Tibial artery (tissue), 4 donors: ENCODE results near the gene SMCO4.
"Not testable (repeated sequence)": the region's sequence is repeated elsewhere in the genome, so short reads cannot be mapped to it uniquely, and the experiment has no call there.

ENCODE experiments used
- DNase-seq, 2 donors: peaks; one replicate each; pipeline ENCODE4 v3.0.0-alpha.2; 2019
- H3K27ac ChIP-seq, 2 donors: fragments of 200-600 bp; sonication (generic) in 1 of 2; 1 replicate in 1 of 2; 2 replicates in 1 of 2; pipeline ENCODE4 v1.5.1; 2018 to 2019; ENCODE audit warnings: mild to moderate bottlenecking in 1 of 2
- H3K27me3 ChIP-seq, 2 donors: fragments of 200-600 bp; sonication (generic) in 1 of 2; one replicate each; pipeline versions ENCODE4 v1.5.1 to v1.6.0; 2016 to 2019
- H3K36me3 ChIP-seq, 3 donors: fragments of 200-600 bp; sonication (generic) in 2 of 3; one replicate each; pipeline ENCODE4 v1.5.1; 2016 to 2019; ENCODE audit warnings: mild to moderate bottlenecking in 2 of 3
- H3K4me1 ChIP-seq, 4 donors: fragments of 200-600 bp; sonication (generic) in 2 of 4; 1 replicate in 3 of 4; 2 replicates in 1 of 4; pipeline ENCODE4 v1.5.1; 2016 to 2019
- H3K4me3 ChIP-seq, 2 donors: fragments of 200-600 bp; sonication (generic) in 1 of 2; 1 replicate in 1 of 2; 2 replicates in 1 of 2; pipeline ENCODE4 v1.5.1; 2018 to 2019; ENCODE audit warnings: mild to moderate bottlenecking in 2 of 2
- H3K9me3 ChIP-seq, 3 donors: fragments of 200-600 bp; sonication (generic) in 1 of 3; one replicate each; pipeline ENCODE4 v1.5.1; 2016 to 2019
- intact Hi-C: fragments of 100-400 bp; cut with DNase I; formaldehyde crosslinking; loops from one replicate; pipeline ENCODE4 v1.15.0; 2023; ENCODE audit warnings: low total_unique reads
- TF ChIP-seq, protein P1 (sequence below), 2 experiments: fragments of 200-600 bp in 1 of 2; fragments of 450-650 bp in 1 of 2; IDR thresholded peaks; one replicate each; pipeline ENCODE4 v1.5.1; 2017 to 2019; ENCODE audit warnings: antibody characterized with exemption in 2 of 2, mild to moderate bottlenecking in 1 of 2, moderate library complexity in 1 of 2

The SMCO4 gene

DNA sequence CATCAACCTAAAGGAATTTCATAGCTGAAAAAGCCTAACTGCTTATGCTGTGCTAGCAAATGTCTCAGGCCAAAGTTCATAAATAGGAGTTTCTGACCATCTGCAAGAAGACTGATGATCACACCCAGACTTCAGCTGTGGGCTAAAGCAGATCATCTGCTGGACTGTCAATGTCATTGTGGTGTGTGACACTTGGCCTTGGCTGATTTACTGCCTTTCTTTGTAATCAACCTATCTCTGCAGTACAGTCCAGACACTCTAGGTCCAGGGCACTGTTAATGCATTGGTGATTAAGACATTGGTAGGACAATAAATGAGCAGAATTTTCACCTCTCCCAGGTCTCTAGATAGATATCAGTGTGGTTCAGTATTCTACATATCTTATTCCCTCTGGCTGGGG, 40.3 kb upstream of the SMCO4 start:
- DNase-seq, result no peak
- peaks cover 0 to 5% (median 0%) of the 10 kb centered on the region in 3 donors for H3K9me3 ChIP-seq
- H3K27me3 ChIP-seq, result no peaks in the 10 kb centered on the region
- H3K4me3 ChIP-seq, result no peak overlapping the region
- intact Hi-C loops, result no loop called here
- no peaks in the 10 kb centered on the region for H3K36me3 ChIP-seq
- no peaks in the 10 kb centered on the region for H3K4me1 ChIP-seq
- TF ChIP-seq, protein P1, sequence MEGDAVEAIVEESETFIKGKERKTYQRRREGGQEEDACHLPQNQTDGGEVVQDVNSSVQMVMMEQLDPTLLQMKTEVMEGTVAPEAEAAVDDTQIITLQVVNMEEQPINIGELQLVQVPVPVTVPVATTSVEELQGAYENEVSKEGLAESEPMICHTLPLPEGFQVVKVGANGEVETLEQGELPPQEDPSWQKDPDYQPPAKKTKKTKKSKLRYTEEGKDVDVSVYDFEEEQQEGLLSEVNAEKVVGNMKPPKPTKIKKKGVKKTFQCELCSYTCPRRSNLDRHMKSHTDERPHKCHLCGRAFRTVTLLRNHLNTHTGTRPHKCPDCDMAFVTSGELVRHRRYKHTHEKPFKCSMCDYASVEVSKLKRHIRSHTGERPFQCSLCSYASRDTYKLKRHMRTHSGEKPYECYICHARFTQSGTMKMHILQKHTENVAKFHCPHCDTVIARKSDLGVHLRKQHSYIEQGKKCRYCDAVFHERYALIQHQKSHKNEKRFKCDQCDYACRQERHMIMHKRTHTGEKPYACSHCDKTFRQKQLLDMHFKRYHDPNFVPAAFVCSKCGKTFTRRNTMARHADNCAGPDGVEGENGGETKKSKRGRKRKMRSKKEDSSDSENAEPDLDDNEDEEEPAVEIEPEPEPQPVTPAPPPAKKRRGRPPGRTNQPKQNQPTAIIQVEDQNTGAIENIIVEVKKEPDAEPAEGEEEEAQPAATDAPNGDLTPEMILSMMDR (IDR thresholded peaks at IDR 0.05), result no peak
- H3K27ac ChIP-seq, result no peak overlapping the region

DNA sequence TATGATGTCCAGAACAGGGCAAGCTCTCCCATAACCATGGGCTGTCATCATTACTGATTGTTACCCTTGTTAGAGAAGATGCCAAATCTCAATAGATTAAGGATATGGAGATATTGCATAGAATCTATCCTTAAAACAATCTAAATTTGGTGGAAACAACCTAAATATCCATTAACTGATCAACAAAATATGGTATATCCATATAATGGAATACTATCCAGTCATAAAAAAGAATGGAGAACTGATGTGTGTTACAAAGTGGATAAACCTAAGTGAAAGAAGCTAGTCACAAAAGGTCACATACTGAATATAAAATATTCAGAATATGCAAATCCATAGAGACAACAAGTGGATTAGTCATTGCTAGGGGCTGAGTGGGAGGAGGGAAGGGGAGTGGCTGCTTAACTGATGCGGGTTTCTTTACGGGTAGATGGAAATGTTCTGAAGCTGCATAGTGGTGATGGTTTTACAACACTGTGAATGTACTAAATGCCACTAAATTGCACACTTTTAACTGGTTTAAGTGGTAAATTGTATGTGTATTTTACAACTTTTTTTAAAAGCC, 36.1 kb upstream of the SMCO4 start:
- H3K9me3 ChIP-seq, result peaks cover 0 to 5% (median 0%) of the 10 kb centered on the region in 3 donors
- TF ChIP-seq, protein P1 (IDR thresholded peaks at IDR 0.05), result no peak
- intact Hi-C loops, result no loop called here
- peaks cover 0 to 15% (median 0%) of the 10 kb centered on the region in 4 donors for H3K4me1 ChIP-seq
- H3K27ac ChIP-seq, result no peak overlapping the region
- no peak overlapping the region for H3K4me3 ChIP-seq
- H3K27me3 ChIP-seq, result no peaks in the 10 kb centered on the region
- no peaks in the 10 kb centered on the region for H3K36me3 ChIP-seq
- no peak for DNase-seq

DNA sequence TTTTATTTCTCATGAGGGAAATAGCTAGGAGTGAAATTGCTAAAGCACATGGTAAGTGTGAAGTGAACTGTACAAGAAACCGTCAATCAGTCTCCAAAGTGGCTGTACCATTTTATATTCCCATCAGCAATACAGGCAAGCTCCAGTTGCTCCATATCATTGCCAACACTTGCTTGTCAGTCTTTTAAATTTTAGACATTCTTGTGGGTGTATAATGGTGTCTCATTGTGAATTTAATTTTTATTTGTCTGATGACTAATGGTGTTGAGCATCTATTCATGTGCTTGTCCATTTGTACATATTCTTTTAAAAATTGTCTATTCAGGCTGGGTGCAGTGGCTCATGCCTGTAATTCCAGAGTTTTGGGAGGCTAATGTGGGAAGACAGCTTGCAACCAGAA, 34.1 kb upstream of the SMCO4 start:
- H3K9me3 ChIP-seq, result peaks cover 0 to 5% (median 0%) of the 10 kb centered on the region in 3 donors
- no peak overlapping the region for H3K27ac ChIP-seq
- no peaks in the 10 kb centered on the region for H3K27me3 ChIP-seq
- DNase-seq, result no peak
- H3K4me3 ChIP-seq, result no peak overlapping the region
- H3K4me1 ChIP-seq, result peaks cover 0 to 15% (median 0%) of the 10 kb centered on the region in 4 donors
- TF ChIP-seq, protein P1 (IDR thresholded peaks at IDR 0.05), result no peak
- intact Hi-C loops, result no loop called here
- H3K36me3 ChIP-seq, result no peaks in the 10 kb centered on the region

DNA sequence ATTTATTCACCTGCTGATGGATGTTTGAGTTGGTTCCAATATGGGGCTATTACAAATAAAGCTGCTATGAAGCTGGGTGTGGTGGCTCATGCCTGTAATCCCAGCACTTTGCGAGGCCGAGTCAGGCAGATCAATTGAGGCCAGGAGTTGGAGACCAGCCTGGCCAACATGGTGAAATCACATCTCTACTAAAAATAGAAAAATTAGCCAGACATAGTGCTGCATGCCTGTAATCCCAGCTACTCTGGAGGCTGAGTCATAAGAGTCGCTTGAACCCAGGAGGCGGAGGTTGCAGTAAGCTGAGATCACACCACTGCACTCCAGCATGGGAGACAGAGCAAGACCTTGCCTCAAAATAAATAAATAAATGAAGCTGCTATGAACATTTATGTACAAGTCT, 33.7 kb upstream of the SMCO4 start:
- H3K4me3 ChIP-seq, H3K9me3 ChIP-seq, H3K36me3 ChIP-seq, H3K27me3 ChIP-seq, intact Hi-C loops: not testable (repeated sequence)
- DNase-seq, result peak; percentile 51 to 73
- Histone ChIP-seq H3K27ac (peak overlapping the region in 1 of 2 donors; percentile 36), H3K4me1 (peaks cover 0 to 15% (median 0%) of the 10 kb centered on the region in 4 donors)

DNA sequence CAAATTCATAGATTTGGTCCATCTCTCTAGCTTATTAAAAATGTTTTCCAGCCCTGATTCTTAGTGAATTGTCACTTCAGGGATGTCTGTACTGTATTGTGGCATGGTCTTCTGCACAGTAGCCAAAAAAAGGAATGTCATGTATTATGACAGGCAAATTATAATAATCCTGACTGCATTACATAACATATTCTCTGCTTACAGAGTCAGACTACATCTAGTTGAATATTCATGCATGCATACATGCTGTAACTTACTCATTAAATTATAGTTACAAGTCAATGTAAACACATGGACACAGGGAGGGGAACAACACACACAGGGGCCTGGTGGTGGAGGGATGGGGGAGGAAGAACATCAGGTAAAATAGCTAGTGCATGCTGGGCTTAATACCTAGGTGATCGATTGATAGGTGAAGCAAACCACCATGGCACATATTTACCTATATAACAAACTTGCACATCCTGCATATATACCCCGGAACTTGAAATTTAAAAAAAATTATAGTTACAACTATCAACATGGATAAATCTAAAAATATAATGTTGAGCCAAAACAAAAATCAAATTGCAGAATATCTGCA, 31.5 kb upstream of the SMCO4 start:
- intact Hi-C loops, result no loop called here
- DNase-seq, result no peak
- no peak overlapping the region for H3K4me3 ChIP-seq
- H3K4me1 ChIP-seq, result peaks cover 0 to 32% (median 13%) of the 10 kb centered on the region in 4 donors
- H3K27me3 ChIP-seq, result no peaks in the 10 kb centered on the region
- H3K9me3 ChIP-seq, result peaks cover 0 to 5% (median 0%) of the 10 kb centered on the region in 3 donors
- no peaks in the 10 kb centered on the region for H3K36me3 ChIP-seq
- TF ChIP-seq, protein P1 (IDR thresholded peaks at IDR 0.05), result no peak
- no peak overlapping the region for H3K27ac ChIP-seq

DNA sequence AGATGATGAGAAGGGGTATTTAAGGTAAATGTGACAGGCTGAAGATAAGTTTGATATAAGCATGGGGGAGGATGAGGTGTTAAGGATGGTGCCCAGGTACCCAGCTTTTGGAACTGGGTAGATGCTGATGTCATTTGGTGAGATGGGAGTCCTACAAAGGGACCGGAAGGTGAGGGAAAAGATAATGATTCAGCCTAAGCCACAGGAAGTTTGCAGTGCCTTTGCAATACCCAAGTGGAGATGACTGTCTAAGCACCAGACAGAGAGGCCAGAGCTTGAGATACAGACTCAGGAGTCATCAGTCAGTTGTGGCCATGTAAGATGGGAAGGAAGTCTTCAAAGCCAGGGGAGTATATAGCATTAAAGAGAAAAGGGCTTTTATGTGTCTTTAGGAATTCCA, 30.0 kb upstream of the SMCO4 start:
- Histone ChIP-seq H3K27me3 (no peaks in the 10 kb centered on the region), H3K36me3 (no peaks in the 10 kb centered on the region), H3K27ac (no peak overlapping the region), H3K4me3 (no peak overlapping the region), H3K9me3 (no peaks in the 10 kb centered on the region), H3K4me1 (peaks cover 0 to 37% (median 14%) of the 10 kb centered on the region in 4 donors)
- intact Hi-C loops, result no loop called here
- no peak for DNase-seq
- TF ChIP-seq, protein P1 (IDR thresholded peaks at IDR 0.05), result no peak
